IPS DF 6.9 (cell line): ENCODE data around the gene HECW1.

Experiments used
- DNase-seq: peaks from one replicate; pipeline ENCODE4 v3.0.0-alpha.2; 2013; ENCODE audit warnings: low read depth, low spot score
- H3K27ac ChIP-seq: one replicate; pipeline ENCODE4 v1.5.1; 2013; ENCODE audit warnings: low read length, control low read depth
- H3K27me3 ChIP-seq: 2 replicates; pipeline ENCODE4 v1.6.1; 2013; ENCODE audit warnings: mild to moderate bottlenecking, low read length; ENCODE audit not compliant: control insufficient read depth, insufficient read depth
- H3K36me3 ChIP-seq: 2 replicates; pipeline ENCODE4 v1.6.1; 2013; ENCODE audit warnings: low read length; ENCODE audit not compliant: control insufficient read depth, insufficient read depth
- H3K4me1 ChIP-seq: 2 replicates; pipeline ENCODE4 v1.6.1; 2013; ENCODE audit warnings: low read length; ENCODE audit not compliant: control insufficient read depth, insufficient read depth
- H3K4me3 ChIP-seq: 2 replicates; pipeline ENCODE4 v1.5.1; 2013; ENCODE audit warnings: mild to moderate bottlenecking, low read length
- H3K9me3 ChIP-seq: 2 replicates; pipeline ENCODE4 v1.6.1; 2013; ENCODE audit warnings: low read length, inconsistent platforms; ENCODE audit not compliant: control insufficient read depth, insufficient read depth
- WGBS: extraction: QIAGEN DNeasy Blood & Tissue Kit; methylation state at CpG from one replicate; pipeline ENCODE4 v1.1.7; 2013; ENCODE audit warnings: mixed read lengths, missing lambda C conversion rate; ENCODE audit not compliant: insufficient read length, insufficient coverage; 5-methylcytosine and 5-hydroxymethylcytosine counted together

Gene HECW1

GRCh38 chr7:43141091-43141490 is 28.6 kb downstream of the HECW1 start:
- Histone ChIP-seq H3K4me3 (no peak overlapping the region), H3K27ac (no peak overlapping the region), H3K27me3 (no peaks in the 10 kb centered on the region), H3K4me1 (peaks cover 7% of the 10 kb centered on the region), H3K36me3 (no peaks in the 10 kb centered on the region), H3K9me3 (no peaks in the 10 kb centered on the region)
- peak; percentile 67 for DNase-seq
- WGBS: no CpG with 5 or more reads among the region's 5 CpGs

GRCh38 chr7:43142703-43143102 is 30.3 kb downstream of the HECW1 start:
- H3K4me3 ChIP-seq: no peak overlapping the region
- peaks cover 6% of the 10 kb centered on the region; the same call in 1 of the 2 replicates for H3K4me1 ChIP-seq
- no peak for DNase-seq
- H3K9me3 ChIP-seq: no peaks in the 10 kb centered on the region
- H3K27me3 ChIP-seq: no peaks in the 10 kb centered on the region
- H3K27ac ChIP-seq: no peak overlapping the region
- no CpG with 5 or more reads among the region's 5 CpGs for WGBS
- H3K36me3 ChIP-seq: no peaks in the 10 kb centered on the region

DNA sequence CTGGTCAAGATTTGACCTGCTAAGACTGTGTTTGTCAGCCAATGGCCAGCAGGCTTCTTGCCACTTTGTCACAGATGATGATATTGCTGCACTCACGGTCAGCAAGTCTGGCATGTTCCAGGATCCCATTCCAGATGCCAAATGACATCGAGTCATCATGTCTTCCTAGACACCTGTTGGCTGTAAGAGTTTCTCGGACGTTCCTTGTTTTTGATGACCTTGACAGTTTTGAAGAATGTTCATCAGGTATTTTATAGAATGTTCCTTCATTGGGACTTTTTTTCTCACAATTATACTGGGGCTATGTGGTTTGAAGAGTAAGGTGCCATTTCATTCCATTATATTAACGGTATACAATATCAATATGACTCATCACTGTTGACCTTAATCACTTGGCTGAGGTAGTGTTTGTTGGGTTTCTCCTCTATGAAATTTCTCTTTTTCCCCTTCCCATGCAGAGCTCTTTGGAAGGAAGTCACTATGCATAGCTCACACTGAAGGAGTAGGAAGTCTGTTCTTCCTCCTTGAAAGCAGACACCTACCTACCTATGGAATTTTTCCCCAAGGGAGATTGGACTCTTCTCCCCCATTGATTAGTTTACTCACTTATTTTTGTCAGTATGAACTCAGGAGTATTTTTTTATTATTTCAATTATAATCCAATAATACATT is 31.6 kb downstream of the HECW1 start:
- no peak overlapping the region for H3K4me3 ChIP-seq

GRCh38 chr7:43148161-43148731 is 35.8 kb downstream of the HECW1 start:
- no peak for DNase-seq
- no peaks in the 10 kb centered on the region for H3K36me3 ChIP-seq
- no peak overlapping the region for H3K27ac ChIP-seq
- H3K9me3 ChIP-seq: no peaks in the 10 kb centered on the region
- H3K27me3 ChIP-seq: no peaks in the 10 kb centered on the region
- peaks cover 3% of the 10 kb centered on the region; the same call in 1 of the 2 replicates for H3K4me1 ChIP-seq
- no peak overlapping the region for H3K4me3 ChIP-seq

More for the DNA sequence above, 31.6 kb downstream of the HECW1 start:
- Histone ChIP-seq H3K27me3 (no peaks in the 10 kb centered on the region), H3K27ac (no peak overlapping the region), H3K4me1 (peaks cover 8% of the 10 kb centered on the region; the same call in 1 of the 2 replicates), H3K9me3 (no peaks in the 10 kb centered on the region), H3K36me3 (no peaks in the 10 kb centered on the region)
- no CpG with 5 or more reads among the region's 5 CpGs for WGBS
- no peak for DNase-seq

DNA sequence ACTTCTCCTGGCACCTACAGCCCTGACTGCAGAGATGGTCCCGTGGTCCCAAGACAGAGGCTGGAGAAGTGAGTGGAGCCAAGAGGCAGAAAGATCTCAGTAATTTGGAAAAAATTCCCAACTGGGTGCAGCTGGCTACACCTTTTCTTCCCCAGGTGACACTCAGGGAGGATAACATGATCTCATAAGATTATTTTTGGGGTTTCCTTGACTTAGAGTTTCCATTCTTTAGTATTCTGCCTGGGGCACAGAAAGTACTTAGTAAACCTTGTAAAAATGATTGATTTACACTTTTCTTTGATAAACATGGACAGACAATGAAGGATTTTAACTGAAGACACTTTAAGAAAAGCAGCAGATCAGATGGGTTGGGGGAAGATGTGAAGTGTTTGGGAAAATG is 38.6 kb downstream of the HECW1 start:
- Histone ChIP-seq H3K4me3 (no peak overlapping the region), H3K9me3 (no peaks in the 10 kb centered on the region), H3K27ac (no peak overlapping the region), H3K36me3 (no peaks in the 10 kb centered on the region), H3K27me3 (no peaks in the 10 kb centered on the region), H3K4me1 (peaks cover 3% of the 10 kb centered on the region; the same call in 1 of the 2 replicates)
- DNase-seq: no peak
- no CpG with 5 or more reads among the region's 1 CpG for WGBS

- H3K4me3 ChIP-seq: no peak overlapping the region
- peaks cover 2% of the 10 kb centered on the region; the same call in 1 of the 2 replicates for H3K4me1 ChIP-seq
- WGBS: no CpG with 5 or more reads among the region's 6 CpGs
- no peaks in the 10 kb centered on the region for H3K36me3 ChIP-seq
- H3K27ac ChIP-seq: no peak overlapping the region
- no peaks in the 10 kb centered on the region for H3K27me3 ChIP-seq
- H3K9me3 ChIP-seq: no peaks in the 10 kb centered on the region
- DNase-seq: no peak
Measured at GRCh38 chr7:43152696-43153095, 40.2 kb downstream of the HECW1 start.

DNA sequence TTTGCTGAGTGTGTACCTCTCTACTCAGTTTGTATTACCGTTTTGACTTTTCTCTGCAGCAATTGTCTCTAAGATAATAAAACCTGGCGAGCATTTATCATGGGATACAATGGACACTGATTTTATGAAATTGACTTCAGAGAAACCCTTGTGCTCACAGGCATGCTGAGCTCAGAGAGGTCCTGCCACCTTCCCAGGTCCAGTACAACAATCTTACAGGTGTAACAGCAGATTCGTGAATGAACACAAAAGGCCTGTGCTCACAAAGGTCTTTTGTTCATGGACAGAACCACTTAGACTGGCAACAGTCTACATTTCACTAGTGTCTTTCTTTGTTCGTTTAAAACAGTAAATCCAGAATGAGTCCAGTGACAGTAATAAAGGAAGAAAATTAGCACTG is 43.2 kb downstream of the HECW1 start:
- no CpG with 5 or more reads among the region's 4 CpGs for WGBS
- no peak for DNase-seq
- Histone ChIP-seq H3K4me3 (no peak overlapping the region), H3K27ac (no peak overlapping the region), H3K36me3 (no peaks in the 10 kb centered on the region), H3K4me1 (no peaks in the 10 kb centered on the region; the same call in 1 of the 2 replicates), H3K9me3 (no peaks in the 10 kb centered on the region), H3K27me3 (no peaks in the 10 kb centered on the region)

- Histone ChIP-seq H3K4me1 (no peaks in the 10 kb centered on the region), H3K27ac (no peak overlapping the region), H3K27me3 (no peaks in the 10 kb centered on the region), H3K4me3 (no peak overlapping the region), H3K9me3 (no peaks in the 10 kb centered on the region), H3K36me3 (no peaks in the 10 kb centered on the region)
- WGBS: no CpG with 5 or more reads among the region's 3 CpGs
- no peak for DNase-seq
Measured at GRCh38 chr7:43163885-43164284, 51.4 kb downstream of the HECW1 start.

GRCh38 chr7:43164757-43165156 is 52.3 kb downstream of the HECW1 start:
- Histone ChIP-seq H3K9me3 (no peaks in the 10 kb centered on the region), H3K36me3 (no peaks in the 10 kb centered on the region), H3K27ac (no peak overlapping the region), H3K4me1 (no peaks in the 10 kb centered on the region), H3K27me3 (no peaks in the 10 kb centered on the region), H3K4me3 (no peak overlapping the region)
- no peak for DNase-seq
- no CpG with 5 or more reads among the region's 4 CpGs for WGBS

- H3K27me3 ChIP-seq: no peaks in the 10 kb centered on the region
- H3K4me1 ChIP-seq: peaks cover 4% of the 10 kb centered on the region; the same call in 1 of the 2 replicates
- H3K27ac ChIP-seq: no peak overlapping the region
- no peak overlapping the region for H3K4me3 ChIP-seq
- DNase-seq: no peak
- no peaks in the 10 kb centered on the region for H3K36me3 ChIP-seq
- no peaks in the 10 kb centered on the region for H3K9me3 ChIP-seq
- WGBS: no CpG with 5 or more reads among the region's 3 CpGs
Measured at GRCh38 chr7:43166686-43167085, 54.2 kb downstream of the HECW1 start.

DNA sequence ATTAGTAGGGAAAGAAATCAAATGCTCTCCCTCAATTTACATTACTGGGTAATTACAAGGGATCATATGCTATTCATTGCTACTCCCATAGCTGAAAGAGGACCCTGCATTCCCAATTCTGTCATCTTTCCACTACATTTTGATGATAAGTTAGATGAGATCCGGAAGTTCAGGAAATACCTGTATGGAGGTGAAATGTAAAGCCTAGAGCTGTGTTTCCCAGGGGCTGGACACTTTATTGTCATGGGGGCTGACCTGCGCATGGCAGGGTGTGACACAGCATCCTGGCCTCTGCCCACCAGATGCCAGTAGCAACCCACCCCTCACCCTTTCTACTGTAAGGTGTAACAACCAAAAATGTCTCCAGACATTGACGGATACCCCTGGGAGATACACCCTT is 56.6 kb downstream of the HECW1 start:
- Histone ChIP-seq H3K9me3 (no peaks in the 10 kb centered on the region), H3K27me3 (no peaks in the 10 kb centered on the region), H3K4me3 (no peak overlapping the region), H3K4me1 (peaks cover 4% of the 10 kb centered on the region; the same call in 1 of the 2 replicates), H3K27ac (no peak overlapping the region), H3K36me3 (no peaks in the 10 kb centered on the region)
- WGBS: no CpG with 5 or more reads among the region's 3 CpGs
- no peak for DNase-seq
